Measurements from ENCODE around the gene OSBPL8.

OSBPL8 gene

GRCh38 chr12:76303365-76303764 lies 256.2 kb downstream of the OSBPL8 start:
- DNase-seq (ENCODE audit: low spot score), result no peak
